HepG2 (cell line): Measurements from ENCODE around the gene SCN9A. TPM values are rescaled to one million over a fixed set of nuclear protein-coding genes. Genes with fewer than 3 reads are reported as not detected.

Experiments used
- BCL6 ChIP-seq: IDR thresholded peaks from 2 replicates; pipeline ENCODE4 v1.6.1; 2016; ENCODE audit warnings: missing genetic modification reagents, missing compliant biosample characterization
- CREM ChIP-seq, 2 experiments: sonication (generic) in 1 of 2; formaldehyde crosslinking in 1 of 2; IDR thresholded peaks; 2 replicates each; pipeline versions ENCODE4 v1.4.0 to v1.6.1; 2016 to 2020; ENCODE audit warnings: antibody characterized with exemption in 1 of 2, mild to moderate bottlenecking in 1 of 2, missing genetic modification reagents in 1 of 2
- DBP ChIP-seq: sonication (generic); formaldehyde crosslinking; IDR thresholded peaks from 2 replicates; pipeline ENCODE4 v1.4.0; 2020; ENCODE audit warnings: missing genetic modification reagents; ENCODE audit errors: not compliant biosample characterization
- DRAP1 ChIP-seq: IDR thresholded peaks from 2 replicates; pipeline ENCODE4 v1.6.1; 2016; ENCODE audit warnings: missing genetic modification reagents, missing compliant biosample characterization
- EP300 ChIP-seq, 3 experiments: sonication (generic) in 1 of 3; formaldehyde crosslinking in 1 of 3; IDR thresholded peaks; 2 replicates each; pipeline versions ENCODE4 v1.5.1 to v1.6.1; 2011 to 2020; ENCODE audit warnings: low read depth in 2 of 3, low read length in 2 of 3, borderline replicate concordance in 1 of 3, improper control_type of control experiment in 1 of 3, mild to moderate bottlenecking in 1 of 3, missing genetic modification reagents in 1 of 3, moderate library complexity in 1 of 3
- FOXA3 ChIP-seq: IDR thresholded peaks from 2 replicates; pipeline ENCODE4 v1.6.1; 2016; ENCODE audit warnings: missing genetic modification reagents, missing compliant biosample characterization
- FOXJ3 ChIP-seq: sonication (generic); formaldehyde crosslinking; IDR thresholded peaks from 2 replicates; pipeline ENCODE4 v1.4.0; 2020; ENCODE audit warnings: missing genetic modification reagents, mild to moderate bottlenecking, borderline replicate concordance
- HOXA3 ChIP-seq: sonication (generic); formaldehyde crosslinking; IDR thresholded peaks from 2 replicates; pipeline ENCODE4 v1.5.0; 2020; ENCODE audit warnings: missing genetic modification reagents
- ISL2 ChIP-seq: sonication (generic); formaldehyde crosslinking; IDR thresholded peaks from 2 replicates; pipeline ENCODE4 v1.5.0; 2020; ENCODE audit warnings: missing genetic modification reagents
- MEIS1 ChIP-seq: sonication (generic); formaldehyde crosslinking; IDR thresholded peaks from 2 replicates; pipeline ENCODE4 v1.9.0; 2021; ENCODE audit warnings: mild to moderate bottlenecking, missing genetic modification reagents, moderate library complexity, borderline replicate concordance
- NCOA2 ChIP-seq: sonication (generic); formaldehyde crosslinking; IDR thresholded peaks from 2 replicates; pipeline ENCODE4 v1.8.0; 2022; ENCODE audit warnings: inconsistent platforms
- SAP130 ChIP-seq: IDR thresholded peaks from 2 replicates; pipeline ENCODE4 v1.6.1; 2016; ENCODE audit warnings: low read depth
- SKI ChIP-seq: fragments of 450-650 bp; IDR thresholded peaks from one replicate; pipeline ENCODE4 v1.6.1; 2018; ENCODE audit warnings: mild to moderate bottlenecking; ENCODE audit not compliant: partially characterized antibody
- SOX13 ChIP-seq, 3 experiments: fragments of 450-650 bp in 1 of 3; sonication (generic) in 1 of 3; formaldehyde crosslinking in 1 of 3; IDR thresholded peaks in 2 of 3; conservative IDR thresholded peaks in 1 of 3; 2 replicates each; pipeline versions ENCODE4 v1.5.0 to v1.6.1; 2016 to 2020; ENCODE audit warnings: antibody characterized with exemption in 1 of 3, mild to moderate bottlenecking in 1 of 3, missing compliant biosample characterization in 1 of 3, missing genetic modification reagents in 1 of 3, moderate library complexity in 1 of 3
- SOX6 ChIP-seq, 2 experiments: fragments of 450-650 bp in 1 of 2; sonication (generic) in 1 of 2; formaldehyde crosslinking in 1 of 2; IDR thresholded peaks; 2 replicates each; pipeline versions ENCODE4 v1.4.0 to v1.6.1; 2017 to 2020; ENCODE audit warnings: antibody characterized with exemption in 1 of 2, mild to moderate bottlenecking in 1 of 2, missing genetic modification reagents in 1 of 2
- WIZ ChIP-seq: sonication (generic); formaldehyde crosslinking; IDR thresholded peaks from 2 replicates; pipeline ENCODE4 v1.5.1; 2020; ENCODE audit warnings: mild to moderate bottlenecking, missing genetic modification reagents
- ZBTB20 ChIP-seq: sonication (generic); formaldehyde crosslinking; IDR thresholded peaks from 2 replicates; pipeline ENCODE4 v1.8.1; 2023; ENCODE audit warnings: missing genetic modification reagents, low read depth, mild to moderate bottlenecking, borderline replicate concordance
- ZNF12 ChIP-seq: sonication (generic); formaldehyde crosslinking; IDR thresholded peaks from 2 replicates; pipeline ENCODE4 v1.5.0; 2020; ENCODE audit warnings: missing genetic modification reagents
- ZNF264 ChIP-seq: sonication (generic); formaldehyde crosslinking; IDR thresholded peaks from 2 replicates; pipeline ENCODE4 v1.4.0; 2020; ENCODE audit warnings: missing genetic modification reagents
- ZNF576 ChIP-seq: sonication (generic); formaldehyde crosslinking; IDR thresholded peaks from 2 replicates; pipeline ENCODE4 v1.4.0; 2020; ENCODE audit warnings: mild to moderate bottlenecking, missing genetic modification reagents
- ZNF878 ChIP-seq: sonication (generic); formaldehyde crosslinking; IDR thresholded peaks from 2 replicates; pipeline ENCODE4 v1.8.1; 2023; ENCODE audit warnings: mild to moderate bottlenecking, missing genetic modification reagents, moderate library complexity
- ZNF879 ChIP-seq: sonication (generic); formaldehyde crosslinking; IDR thresholded peaks from 2 replicates; pipeline ENCODE4 v1.8.1; 2023; ENCODE audit warnings: missing genetic modification reagents
- polyA plus RNA-seq, 8 experiments: library from polyadenylated mRNA; depleted of rRNA in 3 of 8; stranded (reverse) in 7 of 8; unstranded in 1 of 8; fragments of >200 nt; fragmentation: Illumina TruSeq in 4 of 8; extraction: Trizol in 4 of 8; gene quantifications; 2 replicates each; pipeline versions ENCODE4 v1.2.1 to v1.2.3, GENCODE V29; 2011 to 2016; ENCODE audit warnings: low read depth in 4 of 8, missing spikeins in 1 of 8, mixed read lengths in 1 of 8; ENCODE audit not compliant: insufficient read depth in 1 of 8
- total RNA-seq, 5 experiments: library from RNA; depleted of rRNA; stranded (reverse); fragments of >200 nt; fragmentation: Illumina TruSeq; extraction: Trizol; gene quantifications; 2 replicates each; pipeline ENCODE4 v1.2.3, GENCODE V29; 2016; ENCODE audit warnings: low read depth in 1 of 5
- TF ChIP-seq, protein P1 (sequence below): sonication (generic); formaldehyde crosslinking; IDR thresholded peaks from 2 replicates; pipeline ENCODE4 v1.4.0; 2020; ENCODE audit warnings: missing genetic modification reagents
- TF ChIP-seq, protein P2 (sequence below): sonication (generic); formaldehyde crosslinking; IDR thresholded peaks from 2 replicates; pipeline ENCODE4 v1.5.1; 2020; ENCODE audit warnings: missing genetic modification reagents, mild to moderate bottlenecking, borderline replicate concordance

The SCN9A gene
- total and polyA plus RNA-seq, 2 of the 13 experiments (the other 11 are each of a cell fraction or from before 2014, with no cell fraction given): 15.3 to 24.3 TPM

DNA sequence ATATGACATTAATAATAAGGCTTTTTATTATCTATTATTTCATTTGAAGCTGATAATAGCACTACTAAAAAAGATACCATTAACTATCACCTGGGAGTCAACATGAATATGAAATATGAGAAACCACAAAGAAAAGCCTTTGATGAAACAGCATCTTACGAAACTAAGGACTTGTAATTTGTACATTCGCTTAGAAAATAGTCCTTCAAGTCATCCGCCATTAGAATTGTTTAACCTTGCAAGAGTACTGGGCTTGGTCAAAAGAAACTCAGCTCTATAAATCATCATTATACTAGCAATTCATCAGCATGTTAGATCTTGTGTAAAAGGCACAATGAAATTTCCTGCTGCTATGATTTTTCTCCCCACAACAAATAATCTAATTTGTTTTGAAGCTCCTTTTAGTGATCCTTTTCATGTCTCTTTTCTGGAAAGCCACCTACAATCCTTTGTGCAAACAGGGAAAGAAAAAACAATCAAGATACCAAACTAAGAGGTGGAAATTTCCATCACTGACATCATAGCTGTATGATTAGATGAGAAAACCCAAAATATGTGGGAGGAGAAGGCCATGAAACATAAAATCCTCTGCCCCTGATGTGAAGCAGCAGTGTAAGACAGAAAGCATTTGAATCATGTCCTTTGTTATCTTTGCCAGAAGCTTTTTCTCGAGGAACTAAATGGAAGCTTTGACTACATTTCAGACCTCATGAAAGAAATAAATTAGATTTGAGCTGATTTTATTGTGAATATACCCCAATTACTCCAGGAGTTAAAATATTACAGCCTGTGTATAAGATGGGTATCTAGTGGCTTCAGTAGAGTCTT lies 31.2 kb downstream of the SCN9A start (continued):
- TF ChIP-seq FOXJ3 (peak; percentile 69; the same call in 1 of the 2 replicates), BCL6 (CRISPR knock-in tag) (peak; percentile 77), WIZ (CRISPR knock-in tag) (no peak), CREM (IDR thresholded peaks at IDR 0.05) (0 out of 2 replicates have a peak, but pooled peaks have one; percentile 14), CREM (CRISPR knock-in tag; IDR thresholded peaks at IDR 0.05) (no peak), ZNF12 (CRISPR knock-in tag) (no peak), NCOA2 (CRISPR knock-in tag) (peak; percentile 76), DBP (no peak), ZNF576 (CRISPR knock-in tag) (no peak), ZNF264 (0 out of 2 replicates have a peak, but pooled peaks have one; percentile 53), ISL2 (peak; percentile 77), MEIS1 (no peak), DRAP1 (CRISPR knock-in tag) (peak; percentile 17; the same call in 1 of the 2 replicates), ZNF878 (CRISPR knock-in tag) (peak; percentile 66; the same call in 1 of the 2 replicates), ZBTB20 (CRISPR knock-in tag) (no peak), SOX13 (IDR thresholded peaks at IDR 0.05) (no peak), SOX13 (CRISPR knock-in tag; conservative IDR thresholded peaks at IDR 0.05 in 1 of 2, IDR thresholded peaks at IDR 0.05 in 1 of 2) (peak in 1 of 2 experiments; percentile 85; a peak in 2 of 4 replicates), SAP130 (peak; percentile 43; the same call in 1 of the 2 replicates), HOXA3 (no peak), SKI (no peak), ZNF879 (CRISPR knock-in tag) (no peak), FOXA3 (CRISPR knock-in tag) (peak; percentile 68), EP300 (IDR thresholded peaks at IDR 0.05; ENCODE audit: low read depth in 2 of 2, low read length in 2 of 2) (peak in 1 of 2 experiments; percentile 87; a peak in 2 of 4 replicates), EP300 (CRISPR knock-in tag; IDR thresholded peaks at IDR 0.05; ENCODE audit: borderline replicate concordance) (no peak), SOX6 (IDR thresholded peaks at IDR 0.05) (no peak), SOX6 (CRISPR knock-in tag; IDR thresholded peaks at IDR 0.05) (peak; percentile 66; the same call in 1 of the 2 replicates)
- TF ChIP-seq, protein P1, sequence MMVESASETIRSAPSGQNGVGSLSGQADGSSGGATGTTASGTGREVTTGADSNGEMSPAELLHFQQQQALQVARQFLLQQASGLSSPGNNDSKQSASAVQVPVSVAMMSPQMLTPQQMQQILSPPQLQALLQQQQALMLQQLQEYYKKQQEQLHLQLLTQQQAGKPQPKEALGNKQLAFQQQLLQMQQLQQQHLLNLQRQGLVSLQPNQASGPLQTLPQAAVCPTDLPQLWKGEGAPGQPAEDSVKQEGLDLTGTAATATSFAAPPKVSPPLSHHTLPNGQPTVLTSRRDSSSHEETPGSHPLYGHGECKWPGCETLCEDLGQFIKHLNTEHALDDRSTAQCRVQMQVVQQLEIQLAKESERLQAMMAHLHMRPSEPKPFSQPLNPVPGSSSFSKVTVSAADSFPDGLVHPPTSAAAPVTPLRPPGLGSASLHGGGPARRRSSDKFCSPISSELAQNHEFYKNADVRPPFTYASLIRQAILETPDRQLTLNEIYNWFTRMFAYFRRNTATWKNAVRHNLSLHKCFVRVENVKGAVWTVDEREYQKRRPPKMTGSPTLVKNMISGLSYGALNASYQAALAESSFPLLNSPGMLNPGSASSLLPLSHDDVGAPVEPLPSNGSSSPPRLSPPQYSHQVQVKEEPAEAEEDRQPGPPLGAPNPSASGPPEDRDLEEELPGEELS: peak; percentile 60
- TF ChIP-seq, protein P2, sequence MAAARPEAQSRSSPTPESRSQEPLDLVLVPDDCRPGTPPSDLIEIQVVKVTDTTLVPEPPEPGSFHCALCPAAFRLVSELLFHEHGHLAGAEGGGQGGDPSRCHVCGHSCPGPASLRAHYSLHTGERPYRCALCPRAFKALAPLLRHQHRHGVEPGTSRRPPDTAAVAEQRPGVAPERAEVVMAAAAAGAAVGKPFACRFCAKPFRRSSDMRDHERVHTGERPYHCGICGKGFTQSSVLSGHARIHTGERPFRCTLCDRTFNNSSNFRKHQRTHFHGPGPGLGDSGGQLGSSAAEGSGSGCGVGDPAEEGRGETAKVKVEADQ (CRISPR knock-in tag): no peak
